HCT116 (cell line): ENCODE results near the gene FRK. TPM values are rescaled to one million over a fixed set of nuclear protein-coding genes. Genes with fewer than 3 reads are reported as not detected.
"Not testable (repeated sequence)": the region's sequence is repeated elsewhere in the genome, so short reads cannot be mapped to it uniquely, and the experiment has no call there.

Experiments
- ATAC-seq: fragments of 200-7000 bp; cut with Tn5 transposase; 2 replicates; pipeline ENCODE4 v1.9.1; 2020; ENCODE audit warnings: mild to moderate bottlenecking, moderate library complexity
- BruUV-seq: library from RNA; stranded (reverse); fragments of 400-500 nt; replicated peaks from 2 replicates; lab custom pipeline; 2021; lab: Mats Ljungman, UMichigan
- CTCF ChIA-PET: fragments of 300-600 bp; sonication (Branson Sonifier 250); formaldehyde crosslinking; loops from one replicate; lab custom pipeline; 2021; ENCODE audit warnings: antibody characterized with exemption; lab: Charles Lee
- POLR2A ChIA-PET: fragments of 300-600, 350-600 bp; sonication (Branson Sonifier 250); formaldehyde crosslinking; loops from one replicate; lab custom pipeline; 2021; ENCODE audit warnings: antibody characterized with exemption; lab: Charles Lee
- RAD21 ChIA-PET, 2 experiments: fragments of 300-600 bp; sonication (Branson Sonifier 250); formaldehyde crosslinking; loops; one replicate each; lab custom pipeline; 2023; ENCODE audit warnings: low total read pairs in 2 of 2; ENCODE audit not compliant: uncharacterized antibody in 2 of 2, unreplicated experiment in 2 of 2, low non-redundant PET in 1 of 2; lab: Charles Lee
- DNase-seq: peaks from one replicate; pipeline ENCODE4 v3.0.0-alpha.2; 2010; ENCODE audit warnings: low read depth, low spot score
- H2AFZ ChIP-seq: fragments of 200-600 bp; shearing (Covaris generic), sonication (generic); 2 replicates; pipeline ENCODE4 v1.6.1; 2017; ENCODE audit warnings: low read depth, mixed run types, mixed read lengths, antibody characterized with exemption, low read length; ENCODE audit not compliant: poor library complexity, severe bottlenecking
- H3K27ac ChIP-seq: 2 replicates; pipeline ENCODE4 v1.5.1; 2012; ENCODE audit warnings: low read depth, low read length
- H3K27me3 ChIP-seq: fragments of 200-600 bp; sonication (generic); 2 replicates; pipeline ENCODE4 v1.6.1; 2016; ENCODE audit warnings: mixed run types, low read length, mixed read lengths; ENCODE audit not compliant: insufficient read depth
- H3K36me3 ChIP-seq, 2 experiments: fragments of 200-500 bp in 1 of 2; fragments of 200-600 bp in 1 of 2; sonication (Bioruptor generic) in 1 of 2; sonication (generic) in 1 of 2; 2 replicates each; pipeline versions ENCODE4 v1.5.1 to v1.6.1; 2014 to 2016; ENCODE audit warnings: low read length in 2 of 2, inconsistent platforms in 1 of 2, mixed read lengths in 1 of 2, mixed run types in 1 of 2; ENCODE audit not compliant: insufficient read depth in 2 of 2, control insufficient read depth in 1 of 2
- H3K4me1 ChIP-seq, 2 experiments: fragments of 200-600 bp in 1 of 2; sonication (generic) in 1 of 2; 2 replicates each; pipeline versions ENCODE4 v1.5.1 to v1.6.1; 2012 to 2017; ENCODE audit warnings: low read length in 2 of 2, inconsistent platforms in 1 of 2, mild to moderate bottlenecking in 1 of 2, mixed read lengths in 1 of 2, mixed run types in 1 of 2, moderate library complexity in 1 of 2; ENCODE audit not compliant: insufficient read depth in 2 of 2, control insufficient read depth in 1 of 2
- H3K4me2 ChIP-seq: fragments of 200-600 bp; sonication (generic); 2 replicates; pipeline ENCODE4 v1.6.1; 2017; ENCODE audit warnings: mixed run types, low read length, mixed read lengths
- H3K4me3 ChIP-seq, 2 experiments: fragments of 200-600 bp in 1 of 2; sonication (generic) in 1 of 2; replicated peaks in 1 of 2; 2 replicates each; pipeline ENCODE4 v1.5.1; 2011 to 2016; ENCODE audit warnings: low read length in 2 of 2, control low read depth in 1 of 2, low read depth in 1 of 2, mild to moderate bottlenecking in 1 of 2, mixed read lengths in 1 of 2, mixed run types in 1 of 2
- H3K79me2 ChIP-seq: fragments of 200-600 bp; sonication (generic); 2 replicates; pipeline ENCODE4 v1.6.1; 2017; ENCODE audit warnings: mild to moderate bottlenecking, mixed run types, low read length, moderate library complexity, mixed read lengths; ENCODE audit not compliant: insufficient read depth
- H3K9ac ChIP-seq: fragments of 200-600 bp; sonication (generic); 2 replicates; pipeline ENCODE4 v1.6.1; 2016; ENCODE audit warnings: low read length, mixed read lengths
- H3K9me2 ChIP-seq: fragments of 200-600 bp; sonication (generic), shearing (Covaris generic); 2 replicates; pipeline ENCODE4 v1.6.1; 2017; ENCODE audit warnings: mixed run types, mild to moderate bottlenecking, moderate library complexity; ENCODE audit not compliant: insufficient read depth
- H3K9me3 ChIP-seq, 2 experiments: fragments of 200-500 bp in 1 of 2; fragments of 200-600 bp in 1 of 2; sonication (Bioruptor generic) in 1 of 2; sonication (generic) in 1 of 2; 2 replicates each; pipeline ENCODE4 v1.6.1; 2014 to 2017; ENCODE audit warnings: low read length in 2 of 2, mixed read lengths in 2 of 2, inconsistent platforms in 1 of 2, low read depth in 1 of 2, mild to moderate bottlenecking in 1 of 2, mixed run types in 1 of 2, moderate library complexity in 1 of 2; ENCODE audit not compliant: control insufficient read depth in 1 of 2, insufficient read depth in 1 of 2
- H4K20me1 ChIP-seq: fragments of 200-600 bp; sonication (generic), shearing (Covaris generic); 2 replicates; pipeline ENCODE4 v1.6.1; 2017; ENCODE audit warnings: mixed run types, mild to moderate bottlenecking, moderate library complexity; ENCODE audit not compliant: insufficient read depth
- FOSL1 ChIP-seq: IDR thresholded peaks from 2 replicates; pipeline ENCODE4 v1.6.1; 2012; ENCODE audit warnings: low read depth
- POLR2A ChIP-seq: IDR thresholded peaks from 2 replicates; pipeline ENCODE4 v1.7.0; 2011; ENCODE audit warnings: borderline replicate concordance; ENCODE audit not compliant: insufficient read depth, insufficient read length; ENCODE audit errors: extremely low read depth
- POLR2AphosphoS5 ChIP-seq: IDR thresholded peaks from 2 replicates; pipeline ENCODE4 v1.6.1; 2011; ENCODE audit warnings: mild to moderate bottlenecking, low read depth, low read length, moderate library complexity
- ZFX ChIP-seq: fragments of 450-650 bp; IDR thresholded peaks from 2 replicates; pipeline ENCODE4 v1.6.1; 2017
- intact Hi-C: fragments of 100-400 bp; cut with micrococcal nuclease; formaldehyde crosslinking; loops from 2 replicates; pipeline ENCODE4 v1.10.0; 2022
- total RNA-seq: library from RNA; stranded (reverse); gene quantifications from one replicate; pipeline ENCODE4 v1.2.1, GENCODE V29; 2021; ENCODE audit not compliant: unreplicated experiment
- TF ChIP-seq, protein P1 (sequence below): IDR thresholded peaks from 2 replicates; pipeline ENCODE4 v1.6.1; 2012
- TF ChIP-seq, protein P2 (sequence below): IDR thresholded peaks from 2 replicates; pipeline ENCODE4 v1.6.1; 2012

FRK gene
- total RNA-seq, 1 experiment from 2014 or later: 3.7 TPM

DNA sequence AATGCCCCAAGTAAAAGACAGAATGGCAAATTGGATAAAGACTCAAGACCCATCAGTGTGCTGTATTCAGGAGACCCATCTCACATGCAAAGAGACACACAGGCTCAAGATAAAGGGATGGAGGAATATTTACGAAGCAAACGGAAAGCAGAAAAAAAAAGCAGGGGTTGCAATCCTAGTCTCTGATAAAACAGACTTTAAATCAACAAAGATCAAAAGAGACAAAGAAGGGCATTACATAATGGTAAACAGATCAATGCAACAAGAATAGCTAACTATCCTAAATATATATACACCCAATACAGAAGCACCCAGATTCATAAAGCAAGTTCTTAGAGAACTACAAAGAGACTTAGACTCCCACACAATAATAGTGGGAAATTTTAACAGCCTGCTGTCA is 123.2 kb downstream of the FRK start:
- H3K9me2 ChIP-seq, CTCF ChIA-PET, H4K20me1 ChIP-seq, H3K27ac ChIP-seq, H3K4me1 ChIP-seq, DNase-seq, H3K36me3 ChIP-seq, H3K4me3 ChIP-seq, RAD21 ChIA-PET, H3K9me3 ChIP-seq, H3K9ac ChIP-seq, ATAC-seq, POLR2A ChIA-PET, BruUV-seq, intact Hi-C loops, H2AFZ ChIP-seq, H3K79me2 ChIP-seq, H3K27me3 ChIP-seq, H3K4me2 ChIP-seq: not testable (repeated sequence)

DNA sequence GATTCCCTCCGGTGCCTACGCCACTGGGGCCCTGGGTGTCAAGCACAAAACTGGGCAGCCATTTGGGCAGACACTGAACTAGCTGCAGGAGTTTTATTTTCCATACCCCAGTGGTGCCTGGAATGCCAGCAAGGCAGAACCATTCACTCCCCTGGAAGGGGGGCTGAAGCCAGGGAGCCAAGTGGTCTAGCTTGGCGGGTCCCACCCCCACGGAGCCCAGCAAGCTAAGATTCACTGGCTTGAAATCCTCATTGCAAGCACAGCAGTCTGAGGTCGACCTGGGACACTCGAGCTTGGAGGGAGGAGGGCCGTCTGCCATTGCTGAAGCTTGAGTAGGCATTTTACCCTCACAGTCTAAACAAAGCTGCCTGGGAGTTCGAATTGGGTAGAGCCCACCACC is 125.3 kb downstream of the FRK start:
- Histone ChIP-seq H3K4me1 (peaks cover 0 to 7% of the 10 kb centered on the region in 2 experiments; a peak in 2 of 4 replicates), H3K79me2 (no peaks in the 10 kb centered on the region), H3K9me3 (no peaks in the 10 kb centered on the region), H3K9ac (no peak overlapping the region), H4K20me1 (no peaks in the 10 kb centered on the region), H2AFZ (no peak overlapping the region), H3K27me3 (no peaks in the 10 kb centered on the region), H3K36me3 (no peaks in the 10 kb centered on the region), H3K4me2 (no peak overlapping the region), H3K9me2 (no peaks in the 10 kb centered on the region), H3K27ac (no peak overlapping the region)
- no TSS peak for BruUV-seq
- ChIA-PET CTCF (no interaction called here), POLR2A (no interaction called here)
- intact Hi-C loops: no loop called here
- no peak for ATAC-seq
- TF ChIP-seq, protein P1, sequence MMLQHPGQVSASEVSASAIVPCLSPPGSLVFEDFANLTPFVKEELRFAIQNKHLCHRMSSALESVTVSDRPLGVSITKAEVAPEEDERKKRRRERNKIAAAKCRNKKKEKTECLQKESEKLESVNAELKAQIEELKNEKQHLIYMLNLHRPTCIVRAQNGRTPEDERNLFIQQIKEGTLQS: no peak
- TF ChIP-seq POLR2A (no peak), FOSL1 (no peak), ZFX (no peak), POLR2AphosphoS5 (no peak)
- TF ChIP-seq, protein P2, sequence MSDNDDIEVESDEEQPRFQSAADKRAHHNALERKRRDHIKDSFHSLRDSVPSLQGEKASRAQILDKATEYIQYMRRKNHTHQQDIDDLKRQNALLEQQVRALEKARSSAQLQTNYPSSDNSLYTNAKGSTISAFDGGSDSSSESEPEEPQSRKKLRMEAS: no peak
- TF ChIP-seq, all 23 proteins: peak for 0
- no peak for DNase-seq
- H3K4me3 ChIP-seq: no peak overlapping the region
- RAD21 ChIA-PET: no interaction called here
